OCI-LY3 (cell line): ENCODE data around the gene GPR55.

Source experiments
- EZH2phosphoT487 ChIP-seq: fragments of 200-600 bp; shearing (Covaris generic); IDR thresholded peaks from 2 replicates; pipeline ENCODE4 v1.6.1; 2018; ENCODE audit warnings: antibody characterized with exemption, mixed run types, low read depth
- TF ChIP-seq, protein P1 (sequence below): fragments of 200-600, 300-600 bp; sonication (generic); IDR thresholded peaks from 2 replicates; pipeline ENCODE4 v1.5.1; 2014; ENCODE audit warnings: antibody characterized with exemption, low read length, low read depth

DNA sequence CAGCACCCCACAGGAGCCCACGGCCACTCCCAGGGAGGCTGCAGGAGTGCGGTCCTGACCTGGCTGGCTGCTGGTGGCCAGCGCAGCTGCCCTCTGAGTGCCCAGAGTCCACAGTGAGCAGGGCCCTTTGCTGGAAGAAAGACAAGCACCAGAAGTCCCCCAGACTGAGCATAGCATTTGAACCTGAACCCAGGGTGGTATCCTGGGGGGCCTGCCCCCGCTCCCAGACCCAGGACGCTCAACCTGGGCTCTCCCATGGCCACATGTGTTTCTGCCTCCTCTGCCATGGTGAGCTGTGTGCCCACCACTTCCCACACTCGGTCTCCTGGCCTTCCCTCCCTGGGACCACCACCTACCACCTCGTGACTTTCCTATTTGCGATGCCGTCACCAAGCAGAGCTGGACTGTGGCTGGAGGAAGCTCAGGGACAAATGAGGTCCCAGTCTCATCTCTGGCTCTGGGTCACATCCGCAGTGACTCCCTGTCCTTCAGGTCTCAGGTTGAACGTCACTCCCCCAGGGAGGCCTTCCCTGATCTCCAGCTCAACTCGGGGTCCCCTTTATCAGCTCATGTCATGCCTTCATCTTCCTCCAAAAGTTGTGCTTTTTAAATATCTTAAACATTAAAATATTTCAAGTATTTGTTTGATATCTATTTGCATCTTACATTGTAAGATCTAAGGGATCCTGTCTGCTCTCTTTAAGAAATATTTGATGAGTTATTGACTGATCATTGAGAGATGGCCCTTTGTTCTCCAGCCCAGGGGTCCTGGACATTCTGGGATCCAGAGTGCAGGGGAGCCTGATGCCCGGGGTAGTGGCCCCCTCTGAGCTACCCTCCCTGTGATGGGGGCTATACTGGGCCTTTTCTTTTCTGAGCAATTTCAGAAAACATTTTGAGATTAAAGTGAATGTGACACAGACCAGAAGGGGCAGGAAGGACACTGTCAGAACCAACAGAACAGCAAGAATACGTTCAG, 16.4 kb upstream of the GPR55 start:
- TF ChIP-seq, protein P1, sequence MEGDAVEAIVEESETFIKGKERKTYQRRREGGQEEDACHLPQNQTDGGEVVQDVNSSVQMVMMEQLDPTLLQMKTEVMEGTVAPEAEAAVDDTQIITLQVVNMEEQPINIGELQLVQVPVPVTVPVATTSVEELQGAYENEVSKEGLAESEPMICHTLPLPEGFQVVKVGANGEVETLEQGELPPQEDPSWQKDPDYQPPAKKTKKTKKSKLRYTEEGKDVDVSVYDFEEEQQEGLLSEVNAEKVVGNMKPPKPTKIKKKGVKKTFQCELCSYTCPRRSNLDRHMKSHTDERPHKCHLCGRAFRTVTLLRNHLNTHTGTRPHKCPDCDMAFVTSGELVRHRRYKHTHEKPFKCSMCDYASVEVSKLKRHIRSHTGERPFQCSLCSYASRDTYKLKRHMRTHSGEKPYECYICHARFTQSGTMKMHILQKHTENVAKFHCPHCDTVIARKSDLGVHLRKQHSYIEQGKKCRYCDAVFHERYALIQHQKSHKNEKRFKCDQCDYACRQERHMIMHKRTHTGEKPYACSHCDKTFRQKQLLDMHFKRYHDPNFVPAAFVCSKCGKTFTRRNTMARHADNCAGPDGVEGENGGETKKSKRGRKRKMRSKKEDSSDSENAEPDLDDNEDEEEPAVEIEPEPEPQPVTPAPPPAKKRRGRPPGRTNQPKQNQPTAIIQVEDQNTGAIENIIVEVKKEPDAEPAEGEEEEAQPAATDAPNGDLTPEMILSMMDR: no peak
- no peak for TF ChIP-seq EZH2phosphoT487
